SK-N-MC (cell line): ENCODE data around the gene CCDC43.

Experiments
- EZH2 ChIP-seq: fragments of 200-600 bp; sonication (generic); IDR thresholded peaks from one replicate; pipeline ENCODE4 v1.6.1; 2017; ENCODE audit warnings: antibody characterized with exemption
- FOXP2 ChIP-seq: optimal IDR thresholded peaks from 2 replicates; pipeline ENCODE3; 2011; ENCODE audit warnings: mild to moderate bottlenecking, moderate library complexity; ENCODE audit not compliant: insufficient read depth; ENCODE audit errors: extremely low read length, control extremely low read depth
- POLR2AphosphoS5 ChIP-seq: IDR thresholded peaks from 2 replicates; pipeline ENCODE4 v1.6.1; 2012; ENCODE audit warnings: mild to moderate bottlenecking, low read depth, low read length, borderline replicate concordance

DNA sequence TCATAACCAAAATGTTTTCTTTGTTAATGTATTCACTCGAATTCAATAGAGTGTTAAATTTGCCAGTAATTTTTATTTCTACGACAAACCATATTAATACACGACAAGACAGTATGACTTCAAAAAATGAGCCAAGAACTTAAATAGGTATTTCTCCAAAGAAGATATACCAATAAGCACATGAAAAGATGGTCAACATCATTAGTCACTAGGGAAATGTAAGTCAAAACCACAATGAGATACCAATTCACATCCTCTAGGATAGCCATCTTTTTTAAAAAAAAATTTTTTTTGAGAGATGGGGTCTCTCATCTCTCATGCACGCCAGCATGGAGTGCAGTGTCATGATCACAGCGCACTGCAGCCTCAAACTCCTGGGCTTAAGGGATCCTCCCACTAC lies 38.3 kb downstream of the CCDC43 start:
- TF ChIP-seq EZH2 = no peak
- TF ChIP-seq POLR2AphosphoS5 = no peak
- no peak for TF ChIP-seq FOXP2
